GM18909 (cell line): ENCODE data around the gene DNAJB5.
"Not testable (repeated sequence)": the region's sequence is repeated elsewhere in the genome, so short reads cannot be mapped to it uniquely, and the experiment has no call there.

Source experiments
- ATAC-seq: cut with Tn5 transposase; IDR thresholded peaks from one replicate; pipeline ENCODE4 v1.9.1; 2021; ENCODE audit warnings: mild to moderate bottlenecking; ENCODE audit not compliant: unreplicated experiment, poor library complexity

Gene DNAJB5

DNA sequence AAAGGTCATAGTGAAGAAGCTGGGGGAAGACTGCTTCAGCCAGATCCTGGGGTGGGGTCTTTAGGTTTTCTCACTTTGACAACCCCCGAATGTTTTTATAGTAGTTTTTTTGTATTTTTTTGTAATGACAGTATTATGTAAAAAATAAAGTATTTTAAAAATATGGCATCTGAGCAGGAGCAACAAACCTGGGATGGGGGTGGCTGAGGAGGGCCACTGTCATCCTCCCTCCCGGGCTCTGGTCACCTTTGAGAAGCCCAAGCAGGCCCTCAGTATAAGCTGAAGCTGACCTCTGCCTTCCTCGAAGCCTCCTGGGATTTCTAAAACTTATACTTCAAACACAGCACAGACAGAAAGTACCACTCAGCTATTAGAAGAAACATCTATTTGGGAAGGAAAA lies 8.7 kb downstream of the DNAJB5 start:
- no peak for ATAC-seq

DNA sequence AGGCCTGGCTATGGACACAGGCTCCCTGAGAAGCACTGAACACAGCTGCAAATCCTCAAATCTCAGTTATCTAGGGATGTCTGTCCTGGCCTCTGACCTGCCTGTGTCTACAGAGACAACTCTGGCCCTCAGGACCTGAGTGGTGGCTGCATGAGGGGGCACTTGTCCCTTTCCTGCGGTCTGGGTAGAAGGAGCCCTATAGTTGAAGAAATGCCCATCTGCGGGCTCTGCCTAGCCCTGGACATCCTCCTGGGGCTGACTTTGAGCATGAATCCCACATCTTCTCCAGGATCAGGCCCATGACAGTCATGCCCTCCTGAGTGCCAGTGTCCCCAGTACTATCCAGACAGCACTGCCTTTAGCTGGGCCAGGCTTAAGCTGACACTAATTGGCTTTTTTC lies 10.0 kb downstream of the DNAJB5 start:
- no peak for ATAC-seq

DNA sequence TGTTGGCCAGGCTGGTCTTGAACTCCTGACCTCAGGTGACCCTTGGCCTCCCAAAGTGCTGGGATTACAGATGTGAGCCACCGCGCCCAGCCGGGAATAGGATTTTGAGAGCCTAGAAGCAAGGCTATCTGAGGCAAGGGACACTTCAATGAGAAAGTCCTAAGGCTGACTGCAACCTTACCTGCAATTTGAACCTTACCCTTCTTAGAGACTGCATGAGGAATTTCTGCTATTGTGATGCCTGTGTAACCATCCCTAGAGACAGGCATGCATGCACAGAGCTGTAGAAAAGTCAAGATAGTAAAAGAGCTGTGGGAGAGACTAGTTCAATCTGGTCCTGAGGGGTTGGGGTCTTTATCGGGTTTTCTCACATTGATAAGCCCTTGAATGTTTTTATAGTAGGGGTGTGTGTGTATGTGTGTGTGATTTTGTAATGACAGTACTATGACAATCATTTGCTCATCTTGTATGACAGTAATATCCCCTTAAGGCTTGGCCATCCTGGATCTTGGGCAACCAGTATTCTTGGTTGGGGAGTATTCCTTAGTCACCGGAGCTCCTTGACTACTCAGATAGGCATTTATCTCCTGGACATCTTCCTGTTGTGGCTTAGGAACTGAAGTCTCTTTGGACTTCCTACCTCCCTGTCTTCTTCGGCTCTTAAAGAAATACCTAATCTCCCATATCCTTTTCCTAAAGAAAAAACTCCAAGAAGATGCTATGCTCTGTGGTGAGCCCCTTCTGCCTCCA lies 11.2 kb downstream of the DNAJB5 start:
- ATAC-seq: no peak

DNA sequence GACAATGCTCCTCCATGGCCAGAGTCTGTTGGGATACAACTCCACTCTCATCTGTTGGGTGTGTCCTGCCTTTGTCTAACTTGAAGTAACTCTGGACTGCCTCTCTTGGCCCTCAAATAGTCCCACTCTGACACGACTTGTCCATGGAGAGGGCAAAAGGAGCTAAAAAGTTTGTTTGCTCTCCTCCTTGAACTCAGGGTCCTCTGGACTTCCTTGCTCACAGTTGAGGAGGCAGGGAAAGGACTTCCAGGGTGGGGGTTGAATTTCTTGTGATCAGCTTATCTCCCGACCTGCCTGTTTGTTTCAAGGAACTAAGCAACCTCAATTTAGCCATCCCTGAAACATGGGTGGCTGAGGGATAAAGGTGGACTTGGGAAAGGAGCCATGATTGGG lies 11.7 kb downstream of the DNAJB5 start:
- ATAC-seq: no peak

DNA sequence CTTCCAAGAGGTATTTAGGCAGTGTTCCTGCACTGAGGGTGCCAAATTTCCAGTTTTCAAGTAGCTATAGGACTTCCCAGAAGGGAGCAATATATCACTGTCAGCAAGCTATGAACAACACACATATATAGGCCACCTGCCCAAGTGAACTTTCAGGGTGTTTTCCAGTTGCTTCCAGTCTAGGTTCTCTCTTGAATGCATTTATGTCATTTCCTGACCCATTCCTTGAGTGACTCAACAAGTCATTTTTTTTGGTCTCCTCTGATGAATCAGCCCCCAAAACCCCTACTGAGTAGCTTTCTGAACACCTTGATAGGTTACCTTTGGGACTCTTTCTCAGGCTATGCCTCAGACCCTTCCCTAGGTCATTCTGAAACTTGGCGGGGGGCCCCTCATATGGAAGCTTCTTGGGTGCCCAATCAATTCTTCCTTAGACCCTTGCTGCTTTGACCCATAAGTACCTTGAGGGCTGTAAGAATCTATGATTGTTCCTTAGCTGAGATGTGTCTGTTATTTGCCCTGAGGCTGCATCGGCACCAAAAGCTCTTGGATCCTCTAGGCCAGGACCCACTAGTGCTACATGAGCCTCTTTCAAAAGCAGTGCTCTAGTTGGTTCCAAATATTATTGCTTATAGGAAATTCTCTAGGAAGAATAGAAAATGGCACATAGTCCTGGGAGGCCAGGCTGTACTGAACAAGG lies 12.4 kb downstream of the DNAJB5 start:
- no peak for ATAC-seq

DNA sequence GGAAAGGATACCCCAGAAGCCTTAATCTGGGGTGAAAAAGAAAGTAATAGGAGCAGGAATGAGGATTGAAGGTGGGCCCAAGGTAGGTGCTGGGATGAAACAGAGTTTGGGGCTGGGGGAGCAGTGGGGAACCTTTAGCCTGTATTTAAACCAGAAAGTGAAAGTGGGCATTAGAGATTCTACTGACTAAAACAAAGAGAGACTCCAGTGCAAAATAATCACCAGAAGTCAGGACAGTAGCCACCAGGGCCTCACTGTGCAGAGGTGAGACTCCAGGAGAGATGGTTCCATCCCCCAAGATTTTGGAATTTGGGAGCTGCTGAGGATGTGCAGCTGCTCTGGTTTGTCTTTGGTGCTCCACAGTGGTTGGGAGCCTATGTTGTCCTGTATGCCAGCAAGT lies 13.1 kb downstream of the DNAJB5 start:
- no peak for ATAC-seq

DNA sequence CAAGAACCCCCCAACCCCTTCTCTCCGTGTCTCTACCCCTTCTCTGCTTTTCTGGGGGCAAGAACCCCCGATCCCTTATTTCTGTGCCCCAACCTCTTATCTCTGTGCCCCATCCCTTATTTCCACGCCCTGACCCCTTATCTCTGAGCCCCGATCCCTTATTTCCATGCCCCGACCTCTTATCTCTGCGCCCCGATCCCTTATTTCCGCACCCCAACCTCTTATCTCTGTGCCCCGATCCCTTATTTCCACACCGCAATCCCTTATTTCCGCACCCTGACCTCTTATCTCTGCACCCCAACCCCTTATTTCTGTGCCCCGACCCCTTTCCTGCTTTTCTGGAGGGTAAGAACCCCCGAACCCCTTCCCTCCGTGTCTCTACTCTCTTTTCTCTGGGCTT lies 14.8 kb downstream of the DNAJB5 start:
- not testable (repeated sequence) for ATAC-seq

DNA sequence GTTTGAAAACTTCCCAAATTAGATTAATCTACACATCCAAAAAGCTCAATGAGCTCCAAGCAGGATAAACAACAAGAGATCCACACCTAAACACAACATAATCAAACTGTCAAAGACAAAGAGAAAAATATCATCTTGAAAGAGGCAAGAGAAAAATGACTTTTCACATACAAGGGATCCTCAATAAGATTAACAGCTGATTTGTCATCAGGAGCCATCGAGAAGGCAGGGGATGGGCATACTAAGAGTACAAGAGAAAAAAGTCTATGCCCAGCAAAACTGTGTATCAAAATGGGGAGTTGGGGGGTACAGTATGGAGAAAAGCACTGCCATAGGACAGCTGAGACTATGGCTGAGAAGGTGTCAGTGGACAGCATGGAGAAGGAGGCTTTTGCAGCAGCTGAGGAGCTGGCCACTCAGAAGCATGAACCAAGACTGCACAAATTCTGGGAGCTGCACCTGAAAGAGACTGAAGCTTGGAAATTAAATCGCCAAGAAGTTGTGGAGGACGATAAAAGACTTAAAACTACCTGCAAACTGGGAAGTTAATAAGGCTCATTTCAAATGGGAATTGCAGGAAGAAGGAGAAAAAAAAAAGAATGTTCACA lies 20.9 kb downstream of the DNAJB5 start:
- ATAC-seq: no peak

DNA sequence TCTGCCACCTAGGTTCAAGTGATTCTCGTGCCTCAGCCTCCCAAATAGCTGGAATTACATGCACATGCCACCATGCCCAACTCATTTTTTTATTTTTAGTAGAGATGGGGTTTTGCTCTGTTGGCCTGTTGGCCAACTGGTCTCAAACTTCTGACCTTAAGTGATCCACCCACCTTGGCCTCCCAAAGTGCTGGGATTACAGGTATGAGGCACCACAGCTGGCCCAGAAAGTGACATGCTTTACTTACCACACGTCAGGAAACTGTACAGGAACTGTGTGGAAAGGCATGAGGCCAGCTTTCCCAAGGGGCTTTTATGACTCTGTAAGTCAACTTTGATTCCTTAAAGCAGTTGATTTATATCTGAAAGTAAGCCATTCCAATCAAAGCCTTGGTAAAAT lies 25.0 kb downstream of the DNAJB5 start:
- ATAC-seq: no peak

DNA sequence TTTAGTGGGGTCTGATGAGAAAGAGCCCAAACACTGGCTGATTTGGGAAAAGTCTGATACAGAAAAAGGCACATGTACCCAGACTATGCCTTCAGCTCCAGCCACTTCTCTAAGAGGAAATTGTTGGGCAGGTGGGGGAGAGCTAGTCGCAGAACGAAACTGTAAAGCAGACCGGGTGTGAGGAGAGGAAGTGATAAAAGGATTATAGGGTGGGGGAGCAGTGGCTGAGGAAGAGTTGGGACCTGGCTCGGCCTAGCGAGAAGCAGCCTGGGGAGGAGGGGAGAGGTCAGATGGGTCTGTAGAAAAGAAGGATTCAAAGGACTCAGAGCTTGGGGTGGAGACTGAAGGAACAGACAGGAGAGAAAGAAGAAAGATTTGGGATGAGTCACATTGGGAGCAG lies 33.9 kb downstream of the DNAJB5 start:
- ATAC-seq: not testable (repeated sequence)

DNA sequence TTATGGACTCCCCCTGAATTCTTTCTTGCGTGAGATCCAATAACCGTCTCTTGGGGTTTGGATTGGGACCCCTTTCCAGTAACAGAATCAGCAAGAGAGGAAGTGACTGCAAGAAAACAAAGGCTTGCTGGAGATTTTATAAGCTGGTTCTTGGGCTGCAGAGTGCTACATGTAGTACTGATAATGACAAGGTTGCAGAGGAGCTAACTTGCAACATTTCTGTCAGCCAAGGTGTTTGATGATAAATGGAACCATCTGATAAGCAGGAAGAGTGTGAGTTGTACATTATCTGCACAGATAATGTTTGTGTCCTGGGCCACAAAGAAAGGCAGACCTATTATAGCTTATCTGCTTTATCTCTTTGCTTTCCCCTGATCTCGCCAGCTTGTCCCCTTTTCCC lies 37.1 kb downstream of the DNAJB5 start:
- no peak for ATAC-seq

DNA sequence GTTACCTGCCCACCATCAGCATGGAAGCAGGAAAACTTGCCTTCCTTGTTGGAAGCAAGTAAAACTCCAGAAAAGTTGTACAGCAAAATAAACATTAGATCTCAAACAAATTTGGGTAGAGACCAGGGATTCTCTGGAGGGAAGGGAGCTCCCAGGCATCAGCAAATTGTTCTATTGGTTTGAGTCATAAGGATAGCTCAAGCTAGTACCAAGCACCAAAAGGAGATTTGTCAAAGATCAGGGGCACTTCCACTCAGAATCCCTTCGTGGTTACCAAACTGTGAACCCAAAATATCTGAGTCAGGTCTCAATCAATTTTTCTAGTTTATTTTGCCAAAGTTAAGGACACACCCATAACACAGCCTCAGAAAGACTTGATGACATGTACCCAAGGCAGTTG lies 37.8 kb downstream of the DNAJB5 start:
- no peak for ATAC-seq

DNA sequence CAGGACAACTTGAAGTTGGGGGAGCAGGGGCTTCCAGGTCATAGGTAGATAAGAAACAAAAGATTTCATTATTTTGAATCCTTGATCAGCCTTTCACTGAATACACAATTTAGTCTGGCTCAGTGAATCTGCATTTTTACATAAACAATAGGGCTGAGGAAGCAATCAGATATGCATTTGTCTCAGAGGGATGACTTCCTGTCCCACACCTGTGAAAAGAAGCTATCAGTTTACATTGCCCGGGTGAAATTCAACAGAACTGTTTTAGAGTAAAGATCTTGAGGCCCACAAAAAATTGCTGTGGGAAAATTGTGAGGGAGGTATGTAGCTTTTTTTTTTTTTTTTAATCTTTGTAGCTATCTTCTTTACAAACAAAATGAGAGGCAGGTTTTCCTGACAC lies 38.3 kb downstream of the DNAJB5 start:
- no peak for ATAC-seq

DNA sequence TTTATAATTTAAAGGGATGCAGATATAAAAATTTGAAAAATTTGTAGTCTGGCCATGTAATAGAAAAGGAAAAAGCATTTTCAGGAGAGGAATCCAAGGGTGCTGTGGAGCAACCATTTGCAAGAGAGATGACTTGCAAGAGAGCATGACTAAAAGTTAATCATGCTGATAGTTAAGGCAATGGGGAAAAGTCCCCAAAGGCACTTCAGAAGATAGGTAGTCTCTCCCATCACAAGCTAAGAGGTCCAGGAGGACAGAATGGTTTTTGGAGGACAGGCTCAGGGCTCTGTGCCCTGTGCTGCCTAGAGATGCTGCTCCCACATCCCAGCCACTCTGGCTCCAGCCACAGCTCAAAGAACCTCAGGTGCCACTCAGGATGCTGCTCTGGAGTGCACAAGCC lies 38.8 kb downstream of the DNAJB5 start:
- ATAC-seq: no peak

DNA sequence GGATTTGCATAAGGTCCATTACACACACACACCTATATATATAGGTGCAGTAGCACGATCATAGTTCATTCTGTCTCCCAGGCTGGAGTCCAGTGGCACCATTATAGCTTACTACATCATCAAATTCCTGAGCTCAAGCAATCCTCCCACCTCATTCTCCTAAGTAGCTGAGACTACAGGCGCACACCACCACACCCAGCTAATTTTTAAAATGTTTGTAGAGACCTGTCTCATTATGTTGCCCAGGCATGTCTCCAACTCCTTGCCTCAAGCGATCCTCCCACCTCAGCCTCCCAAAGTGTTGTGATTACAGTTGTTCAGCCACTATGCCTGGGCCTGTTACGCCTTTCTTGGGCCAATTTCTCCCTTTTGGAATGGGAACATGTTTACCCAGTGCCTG lies 39.7 kb downstream of the DNAJB5 start:
- no peak for ATAC-seq

DNA sequence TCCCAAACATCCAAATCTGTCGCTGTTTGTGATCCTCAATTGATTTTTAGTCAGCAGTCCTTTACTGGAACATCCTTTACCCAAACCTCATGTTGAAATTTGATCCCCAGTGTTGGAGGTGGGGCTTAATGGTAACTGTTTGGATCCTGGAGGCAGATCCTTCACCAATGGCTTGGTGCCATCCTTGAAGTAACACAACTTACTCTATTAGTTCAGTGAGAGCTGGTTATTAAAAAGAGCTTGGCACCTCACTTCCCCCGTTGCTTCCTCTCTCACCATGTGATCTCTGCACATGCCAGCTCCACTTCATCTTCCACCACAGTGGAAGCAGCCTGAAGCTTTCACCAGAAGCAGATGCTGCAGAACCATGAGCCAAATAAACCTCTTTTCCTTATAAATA lies 40.3 kb downstream of the DNAJB5 start:
- no peak for ATAC-seq

DNA sequence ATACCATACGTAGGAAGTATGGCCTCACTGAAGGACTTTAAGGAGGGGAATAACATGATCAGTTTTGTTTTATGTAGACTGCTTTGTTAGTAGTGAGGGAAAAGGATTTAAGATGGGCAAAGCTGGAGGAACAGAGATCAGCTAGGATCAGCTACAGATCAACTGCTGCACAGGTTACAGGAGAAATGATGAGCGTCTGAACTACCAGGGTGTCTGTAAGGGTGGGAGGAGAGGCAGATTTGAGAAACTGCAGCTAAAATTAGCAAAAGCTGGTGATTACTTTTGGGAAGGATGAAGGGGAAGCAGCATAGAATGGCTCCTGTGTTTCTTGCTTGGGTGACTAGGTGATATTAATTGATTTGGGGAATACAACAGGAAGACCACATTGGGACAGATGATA lies 43.6 kb downstream of the DNAJB5 start:
- no peak for ATAC-seq

DNA sequence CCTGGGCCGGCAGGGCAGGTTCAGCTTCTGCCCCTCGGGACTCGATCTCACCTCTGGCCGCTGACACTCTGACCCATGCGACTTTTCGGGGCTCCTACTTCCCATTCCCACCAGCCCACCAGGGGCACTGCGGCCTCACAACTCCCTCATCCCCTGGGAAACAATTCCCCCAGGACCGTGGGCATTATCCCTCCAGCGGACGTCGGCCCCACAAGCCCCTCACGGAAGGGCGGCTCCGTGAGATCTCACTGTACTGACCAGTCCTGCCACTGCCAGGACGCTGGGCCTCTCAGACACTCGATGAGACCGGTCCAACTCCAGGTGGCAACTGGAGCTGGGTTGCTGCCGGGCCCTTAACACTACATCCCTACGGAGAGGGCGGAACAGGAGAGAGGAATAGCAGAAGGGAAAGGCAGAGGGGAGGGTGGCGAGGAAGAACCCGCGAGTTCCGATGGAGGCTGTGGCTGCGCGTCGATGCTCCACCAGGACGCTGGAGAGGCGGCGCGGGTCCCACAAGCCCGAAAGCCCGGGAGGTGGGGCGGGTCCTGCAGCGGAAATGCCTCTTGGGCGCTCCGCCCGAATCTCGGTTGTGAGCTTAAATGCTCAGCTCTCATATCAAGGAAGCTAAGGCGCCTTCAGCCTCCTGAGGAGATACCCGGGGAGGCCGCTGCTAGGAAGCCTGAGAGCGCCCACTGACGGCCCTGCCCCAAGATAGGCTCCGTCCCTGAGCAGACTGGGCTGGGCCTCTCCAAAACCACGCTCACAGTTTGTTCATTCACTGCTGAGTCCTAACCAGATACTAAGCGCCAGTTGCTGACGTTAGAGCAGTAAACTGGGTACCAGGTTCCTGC lies 46.5 kb downstream of the DNAJB5 start:
- ATAC-seq: no peak

DNA sequence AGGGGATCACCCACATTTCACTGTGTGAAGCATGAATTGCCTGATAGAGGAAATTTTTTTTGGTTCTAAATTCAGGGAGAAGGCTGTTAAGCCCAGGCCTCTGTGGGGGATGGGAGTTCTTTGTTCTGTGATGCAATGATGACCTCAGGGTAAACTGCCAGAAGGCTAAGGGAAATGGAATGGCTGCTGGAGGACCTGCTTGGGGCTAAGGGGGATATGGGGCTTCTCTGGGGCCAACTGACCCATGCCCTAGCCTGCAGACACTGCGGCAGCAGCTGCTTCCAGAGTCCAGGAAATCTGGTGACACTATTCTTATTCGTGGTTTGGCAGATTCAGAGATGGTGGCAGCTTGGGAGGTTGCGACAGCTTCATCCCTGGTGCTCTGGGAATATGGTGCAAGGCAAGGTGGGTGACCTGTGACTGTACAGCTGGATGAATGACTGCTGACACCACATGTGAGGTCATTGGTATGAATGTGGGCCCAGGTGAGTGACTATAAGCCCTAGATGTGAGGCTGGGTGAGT lies 52.6 kb downstream of the DNAJB5 start:
- no peak for ATAC-seq

DNA sequence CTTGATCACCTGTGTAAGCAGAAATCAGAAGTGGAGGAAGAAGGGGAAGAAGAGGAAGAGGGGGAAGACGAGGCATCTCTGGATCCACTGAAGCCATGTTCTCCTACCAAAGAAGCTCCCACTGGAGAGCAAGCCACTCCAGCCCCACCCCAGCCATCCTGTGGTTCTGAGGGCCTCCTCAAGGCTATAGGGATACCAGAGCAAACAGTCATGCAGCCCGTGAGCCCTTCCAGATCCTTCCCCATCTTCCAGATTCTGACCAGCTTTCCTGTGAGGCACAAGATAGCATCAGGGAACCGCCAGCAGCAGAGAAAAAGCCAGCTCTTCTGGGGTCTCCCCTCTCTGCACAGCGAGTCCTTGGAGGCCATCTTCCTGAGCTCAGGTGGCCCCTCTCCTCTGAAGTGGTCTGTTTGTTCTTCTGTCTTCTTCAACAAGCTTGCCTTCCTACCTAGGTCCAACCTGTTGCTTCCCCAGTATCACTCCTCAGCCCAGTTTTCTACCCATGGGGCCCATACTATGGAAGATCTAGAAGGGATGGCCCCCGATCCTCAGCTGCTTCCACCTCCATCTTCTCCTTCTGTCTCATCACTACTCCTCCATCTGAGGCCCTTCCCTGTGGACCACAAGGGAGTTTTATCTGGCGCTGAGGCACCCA lies 53.5 kb downstream of the DNAJB5 start:
- no peak for ATAC-seq
